ENCODE data around the gene CSMD2. TPM values are rescaled to one million over a fixed set of nuclear protein-coding genes. Genes with fewer than 3 reads are reported as not detected.

The CSMD2 gene
- polyA plus RNA-seq, 2 donors: 0.02 to 0.08 TPM

GRCh38 chr1:34162852-34163766 lies 1.9 kb downstream of the CSMD2 start:
- Histone ChIP-seq H3K36me3 (ENCODE audit: control insufficient read depth in 2 of 2, insufficient read depth in 2 of 2, low read length in 1 of 2) (no peaks in the 10 kb centered on the region), H3K9me3 (ENCODE audit: control insufficient read depth in 2 of 2, insufficient read depth in 1 of 2, low read depth in 1 of 2, low read length in 1 of 2) (peaks cover 0 to under 1% of the 10 kb centered on the region in 2 donors), H3K4me3 (ENCODE audit: low read depth in 1 of 2, low read length in 2 of 2) (peak overlapping the region; percentile 15 to 36), H3K27me3 (ENCODE audit: control insufficient read depth in 1 of 2, insufficient read depth in 2 of 2, low read length in 2 of 2) (peaks cover 0 to 26% of the 10 kb centered on the region in 2 donors), H3K4me1 (ENCODE audit: control insufficient read depth in 2 of 2, insufficient read depth in 2 of 2, low read length in 1 of 2) (peaks cover 11 to 13% of the 10 kb centered on the region in 2 donors), H3K27ac (ENCODE audit: low read depth in 2 of 2, low read length in 1 of 2) (no peak overlapping the region)
- WGBS, 2 donors: 3 to 4% methylated on average over 46 of the region's 46 CpGs

DNA sequence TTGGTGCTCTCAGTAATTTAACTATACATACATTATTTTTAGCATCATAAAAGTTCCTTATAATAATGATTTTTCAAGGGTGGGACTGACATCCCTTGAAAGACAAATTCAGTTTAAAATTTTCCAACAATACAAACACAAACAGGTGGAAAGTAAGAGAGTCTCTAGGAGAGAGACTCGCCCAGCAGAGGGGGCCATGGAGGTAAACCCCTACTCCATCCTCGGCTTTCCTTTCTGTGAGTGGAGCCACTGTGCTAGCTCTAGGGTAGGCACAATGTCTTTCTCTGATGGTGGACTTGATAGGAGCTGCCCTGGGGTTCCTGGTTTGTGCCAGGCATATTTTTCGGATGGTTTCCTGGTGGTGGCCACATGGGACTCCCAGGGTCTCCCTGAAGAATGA lies 8.3 kb downstream of the CSMD2 start:
- Histone ChIP-seq H3K9me3 (ENCODE audit: control insufficient read depth in 2 of 2, insufficient read depth in 1 of 2, low read depth in 1 of 2, low read length in 1 of 2) (peaks cover 2% of the 10 kb centered on the region in 2 donors), H3K27me3 (ENCODE audit: control insufficient read depth in 1 of 2, insufficient read depth in 2 of 2, low read length in 2 of 2) (peaks cover 0 to 2% of the 10 kb centered on the region in 2 donors)
- WGBS, 2 donors: 53 to 68% methylated on average over 3 of the region's 3 CpGs

DNA sequence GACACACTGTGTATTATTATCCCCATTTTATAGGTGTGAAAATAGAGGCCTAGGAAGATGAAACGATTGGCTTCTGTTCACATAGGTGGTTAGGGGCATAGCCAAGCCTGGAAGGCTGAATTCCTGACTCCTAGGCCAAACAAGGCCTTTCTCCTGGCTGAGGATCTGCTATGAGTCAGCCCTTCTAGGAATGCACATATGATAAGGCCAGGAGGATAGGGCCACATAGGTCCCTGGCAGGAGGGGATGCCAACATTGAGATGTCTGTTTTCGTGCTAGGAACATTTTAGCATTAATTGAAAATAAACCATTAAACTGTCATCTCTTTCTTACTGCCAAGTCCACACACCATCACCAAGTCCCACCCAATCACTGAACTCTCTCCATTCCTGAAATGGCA lies 9.2 kb downstream of the CSMD2 start:
- peaks cover 0 to 2% of the 10 kb centered on the region in 2 donors for H3K27me3 ChIP-seq (ENCODE audit: control insufficient read depth in 1 of 2, insufficient read depth in 2 of 2, low read length in 2 of 2)
- H3K36me3 ChIP-seq (ENCODE audit: control insufficient read depth in 2 of 2, insufficient read depth in 2 of 2, low read length in 1 of 2): no peaks in the 10 kb centered on the region
- 62 to 72% methylated on average over 2 of the region's 2 CpGs for WGBS, 2 donors
- H3K9me3 ChIP-seq (ENCODE audit: control insufficient read depth in 2 of 2, insufficient read depth in 1 of 2, low read depth in 1 of 2, low read length in 1 of 2): peaks cover 2% of the 10 kb centered on the region in 2 donors
- H3K27ac ChIP-seq (ENCODE audit: low read depth in 2 of 2, low read length in 1 of 2): no peak overlapping the region
- H3K4me3 ChIP-seq (ENCODE audit: low read depth in 1 of 2, low read length in 2 of 2): no peak overlapping the region
- no peaks in the 10 kb centered on the region for H3K4me1 ChIP-seq (ENCODE audit: control insufficient read depth in 2 of 2, insufficient read depth in 2 of 2, low read length in 1 of 2)

More for the DNA sequence above, 8.3 kb downstream of the CSMD2 start:
- H3K4me1 ChIP-seq (ENCODE audit: control insufficient read depth in 2 of 2, insufficient read depth in 2 of 2, low read length in 1 of 2): no peaks in the 10 kb centered on the region
- H3K27ac ChIP-seq (ENCODE audit: low read depth in 2 of 2, low read length in 1 of 2): no peak overlapping the region
- H3K36me3 ChIP-seq (ENCODE audit: control insufficient read depth in 2 of 2, insufficient read depth in 2 of 2, low read length in 1 of 2): no peaks in the 10 kb centered on the region
- no peak overlapping the region for H3K4me3 ChIP-seq (ENCODE audit: low read depth in 1 of 2, low read length in 2 of 2)

DNA sequence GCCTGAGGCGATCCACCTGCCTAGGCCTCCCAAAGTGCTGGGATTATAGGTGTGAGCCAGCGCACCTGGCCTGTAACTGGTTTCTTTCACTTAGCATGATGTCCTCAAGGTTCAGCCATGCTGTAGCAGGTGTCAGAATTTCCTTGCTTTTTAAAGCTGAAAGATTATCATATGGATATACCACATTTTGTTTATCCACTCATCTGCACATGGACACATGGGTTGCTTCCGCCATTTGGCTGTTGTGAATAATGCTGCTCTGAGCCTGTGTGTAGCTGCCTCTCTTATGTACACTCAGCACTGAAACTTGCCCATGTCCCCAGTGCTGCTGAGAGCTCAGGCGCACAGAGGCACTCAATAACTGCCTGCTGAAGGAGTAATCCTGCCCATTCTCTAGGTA lies 11.8 kb downstream of the CSMD2 start:
- H3K4me1 ChIP-seq (ENCODE audit: control insufficient read depth in 2 of 2, insufficient read depth in 2 of 2, low read length in 1 of 2): no peaks in the 10 kb centered on the region
- no peaks in the 10 kb centered on the region for H3K36me3 ChIP-seq (ENCODE audit: control insufficient read depth in 2 of 2, insufficient read depth in 2 of 2, low read length in 1 of 2)
- WGBS, 2 donors: 89 to 96% methylated on average over 4 of the region's 4 CpGs
- H3K27ac ChIP-seq (ENCODE audit: low read depth in 2 of 2, low read length in 1 of 2): no peak overlapping the region
- peaks cover 2% of the 10 kb centered on the region in 2 donors for H3K9me3 ChIP-seq (ENCODE audit: control insufficient read depth in 2 of 2, insufficient read depth in 1 of 2, low read depth in 1 of 2, low read length in 1 of 2)
- H3K27me3 ChIP-seq (ENCODE audit: control insufficient read depth in 1 of 2, insufficient read depth in 2 of 2, low read length in 2 of 2): peaks cover 0 to 2% of the 10 kb centered on the region in 2 donors
- H3K4me3 ChIP-seq (ENCODE audit: low read depth in 1 of 2, low read length in 2 of 2): no peak overlapping the region

DNA sequence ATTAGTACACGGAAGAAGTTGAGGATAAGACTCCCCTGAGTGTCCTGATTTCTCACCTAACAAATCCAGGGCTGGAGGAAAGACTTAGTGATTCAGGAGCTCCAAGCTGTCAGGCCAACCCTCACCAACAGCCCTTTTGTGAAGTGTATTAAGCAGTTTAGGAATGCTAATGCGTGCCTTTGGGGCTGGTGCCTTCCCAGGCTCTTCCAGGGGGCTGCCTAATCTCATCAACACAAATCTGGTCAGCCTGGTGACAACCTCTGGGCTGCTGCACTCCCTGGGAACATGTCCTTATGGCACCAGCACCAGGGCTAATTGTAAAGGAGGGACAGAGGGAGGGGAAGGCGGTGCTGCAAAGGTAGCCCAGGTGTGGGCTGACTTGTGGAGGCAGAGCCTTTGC lies 15.5 kb downstream of the CSMD2 start:
- no peaks in the 10 kb centered on the region for H3K9me3 ChIP-seq (ENCODE audit: control insufficient read depth in 2 of 2, insufficient read depth in 1 of 2, low read depth in 1 of 2, low read length in 1 of 2)

DNA sequence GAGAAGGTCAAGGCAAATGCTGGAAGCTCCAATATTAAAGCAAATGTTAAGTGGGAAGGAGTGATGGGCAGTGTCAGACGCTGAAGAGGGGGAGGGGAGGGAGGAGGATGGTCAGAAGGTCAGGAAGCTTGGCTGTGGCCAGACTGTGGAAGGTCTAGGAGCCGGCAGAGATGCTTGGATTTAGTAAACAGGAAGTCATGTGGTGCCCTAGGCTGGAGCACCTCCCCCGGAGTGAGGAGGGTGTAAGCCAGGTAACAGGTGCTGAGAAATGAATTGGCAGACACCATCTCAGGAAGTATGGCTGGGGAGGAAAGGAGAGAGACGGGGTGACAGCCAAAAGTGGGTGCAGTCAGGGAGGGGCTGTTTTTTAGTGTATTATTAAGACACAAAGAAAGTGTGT lies 17.7 kb downstream of the CSMD2 start:
- no peaks in the 10 kb centered on the region for H3K4me1 ChIP-seq (ENCODE audit: control insufficient read depth in 2 of 2, insufficient read depth in 2 of 2, low read length in 1 of 2)
- no peak overlapping the region for H3K27ac ChIP-seq (ENCODE audit: low read depth in 2 of 2, low read length in 1 of 2)
- 12 to 14% methylated on average over 4 of the region's 4 CpGs for WGBS, 2 donors
- H3K9me3 ChIP-seq (ENCODE audit: control insufficient read depth in 2 of 2, insufficient read depth in 1 of 2, low read depth in 1 of 2, low read length in 1 of 2): no peaks in the 10 kb centered on the region
- no peaks in the 10 kb centered on the region for H3K36me3 ChIP-seq (ENCODE audit: control insufficient read depth in 2 of 2, insufficient read depth in 2 of 2, low read length in 1 of 2)
- no peak overlapping the region for H3K4me3 ChIP-seq (ENCODE audit: low read depth in 1 of 2, low read length in 2 of 2)
- H3K27me3 ChIP-seq (ENCODE audit: control insufficient read depth in 1 of 2, insufficient read depth in 2 of 2, low read length in 2 of 2): no peaks in the 10 kb centered on the region

More for the DNA sequence above, 15.5 kb downstream of the CSMD2 start:
- 38 to 44% methylated on average over 3 of the region's 3 CpGs for WGBS, 2 donors
- no peak overlapping the region for H3K4me3 ChIP-seq (ENCODE audit: low read depth in 1 of 2, low read length in 2 of 2)
- H3K4me1 ChIP-seq (ENCODE audit: control insufficient read depth in 2 of 2, insufficient read depth in 2 of 2, low read length in 1 of 2): no peaks in the 10 kb centered on the region
- H3K27ac ChIP-seq (ENCODE audit: low read depth in 2 of 2, low read length in 1 of 2): no peak overlapping the region
- H3K27me3 ChIP-seq (ENCODE audit: control insufficient read depth in 1 of 2, insufficient read depth in 2 of 2, low read length in 2 of 2): no peaks in the 10 kb centered on the region
- H3K36me3 ChIP-seq (ENCODE audit: control insufficient read depth in 2 of 2, insufficient read depth in 2 of 2, low read length in 1 of 2): no peaks in the 10 kb centered on the region

- Histone ChIP-seq H3K4me1 (ENCODE audit: control insufficient read depth in 2 of 2, insufficient read depth in 2 of 2, low read length in 1 of 2) (no peaks in the 10 kb centered on the region), H3K27ac (ENCODE audit: low read depth in 2 of 2, low read length in 1 of 2) (no peak overlapping the region), H3K27me3 (ENCODE audit: control insufficient read depth in 1 of 2, insufficient read depth in 2 of 2, low read length in 2 of 2) (no peaks in the 10 kb centered on the region), H3K36me3 (ENCODE audit: control insufficient read depth in 2 of 2, insufficient read depth in 2 of 2, low read length in 1 of 2) (no peaks in the 10 kb centered on the region), H3K4me3 (ENCODE audit: low read depth in 1 of 2, low read length in 2 of 2) (no peak overlapping the region), H3K9me3 (ENCODE audit: control insufficient read depth in 2 of 2, insufficient read depth in 1 of 2, low read depth in 1 of 2, low read length in 1 of 2) (no peaks in the 10 kb centered on the region)
- 76 to 77% methylated on average over 6 of the region's 6 CpGs for WGBS, 2 donors
Observed at GRCh38 chr1:34144766-34145165, 20.3 kb downstream of the CSMD2 start.

DNA sequence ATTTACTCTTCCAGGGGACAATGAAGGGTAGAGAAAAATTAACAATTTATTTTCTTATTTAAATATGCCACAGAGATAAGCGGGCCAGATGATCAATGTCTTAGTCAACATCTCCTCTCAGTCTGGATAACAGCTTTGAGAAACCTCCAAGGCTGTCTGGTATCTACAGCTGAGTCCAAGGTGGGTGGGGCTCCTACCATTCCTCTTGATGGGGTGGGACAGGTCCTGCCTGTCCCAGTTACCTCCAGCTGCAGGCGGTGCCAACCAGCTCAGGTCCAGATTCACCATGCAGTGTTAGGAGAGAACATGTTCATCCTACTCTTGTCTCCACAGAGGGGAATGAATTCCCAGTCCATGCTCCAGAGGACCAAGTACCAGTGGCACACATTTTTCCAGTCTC lies 21.1 kb downstream of the CSMD2 start:
- no peak overlapping the region for H3K4me3 ChIP-seq (ENCODE audit: low read depth in 1 of 2, low read length in 2 of 2)
- 75 to 78% methylated on average over 2 of the region's 2 CpGs for WGBS, 2 donors
- H3K4me1 ChIP-seq (ENCODE audit: control insufficient read depth in 2 of 2, insufficient read depth in 2 of 2, low read length in 1 of 2): no peaks in the 10 kb centered on the region
- no peaks in the 10 kb centered on the region for H3K27me3 ChIP-seq (ENCODE audit: control insufficient read depth in 1 of 2, insufficient read depth in 2 of 2, low read length in 2 of 2)
- H3K9me3 ChIP-seq (ENCODE audit: control insufficient read depth in 2 of 2, insufficient read depth in 1 of 2, low read depth in 1 of 2, low read length in 1 of 2): no peaks in the 10 kb centered on the region
- no peaks in the 10 kb centered on the region for H3K36me3 ChIP-seq (ENCODE audit: control insufficient read depth in 2 of 2, insufficient read depth in 2 of 2, low read length in 1 of 2)
- H3K27ac ChIP-seq (ENCODE audit: low read depth in 2 of 2, low read length in 1 of 2): no peak overlapping the region

DNA sequence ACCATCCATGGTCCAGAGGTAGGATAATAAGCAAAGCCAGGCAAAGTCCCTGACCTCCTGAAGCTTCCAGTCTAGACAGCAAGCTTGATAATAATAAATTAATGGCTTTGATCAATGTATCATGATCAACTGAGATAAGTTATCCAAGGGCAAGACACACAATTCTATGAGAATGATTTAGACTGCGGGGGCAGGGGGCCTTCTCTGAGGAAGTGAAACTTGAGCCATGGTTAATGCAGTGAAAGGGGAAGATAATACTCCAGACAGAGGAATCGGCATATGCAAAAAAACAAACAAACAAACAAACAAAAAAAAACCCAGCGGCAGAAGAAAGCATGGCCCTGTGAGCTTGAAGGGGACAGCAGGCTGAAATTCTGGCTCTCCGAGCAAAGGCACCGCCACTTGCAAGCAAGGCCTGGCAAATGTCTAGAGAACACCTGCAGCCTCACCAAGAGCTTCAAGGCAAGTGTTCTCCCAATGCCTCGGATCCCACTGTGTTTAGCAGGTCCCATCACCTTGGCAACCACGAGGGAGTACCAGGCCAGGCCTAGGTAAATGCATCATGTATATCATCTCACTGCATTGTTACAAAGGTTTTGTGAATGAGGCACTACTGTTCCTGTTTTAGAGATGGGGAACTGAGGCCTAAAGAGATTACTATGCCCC lies 24.9 kb downstream of the CSMD2 start:
- whole genome bisulfite sequencing, 2 donors: 60 to 61% methylated on average over 7 of the region's 7 CpGs

More for the DNA sequence above, 24.9 kb downstream of the CSMD2 start:
- Histone ChIP-seq H3K4me3 (ENCODE audit: low read depth in 1 of 2, low read length in 2 of 2) (no peak overlapping the region), H3K27me3 (ENCODE audit: control insufficient read depth in 1 of 2, insufficient read depth in 2 of 2, low read length in 2 of 2) (no peaks in the 10 kb centered on the region), H3K36me3 (ENCODE audit: control insufficient read depth in 2 of 2, insufficient read depth in 2 of 2, low read length in 1 of 2) (no peaks in the 10 kb centered on the region), H3K9me3 (ENCODE audit: control insufficient read depth in 2 of 2, insufficient read depth in 1 of 2, low read depth in 1 of 2, low read length in 1 of 2) (peaks cover 0 to 2% of the 10 kb centered on the region in 2 donors), H3K27ac (ENCODE audit: low read depth in 2 of 2, low read length in 1 of 2) (no peak overlapping the region), H3K4me1 (ENCODE audit: control insufficient read depth in 2 of 2, insufficient read depth in 2 of 2, low read length in 1 of 2) (no peaks in the 10 kb centered on the region)
